ENCODE measurements around the gene MINDY4B. TPM values are rescaled to one million over a fixed set of nuclear protein-coding genes. Genes with fewer than 3 reads are reported as not detected.

The MINDY4B gene
- total and polyA plus RNA-seq, 2 of the 8 experiments (the other 6 are each of a cell fraction or from before 2014, with no cell fraction given), result not detected

- Histone ChIP-seq H2BK12ac (ENCODE audit: low read depth, low read length) (no peak overlapping the region), H3K9ac (replicated peaks in 1 of 4; ENCODE audit: extremely low read depth in 1 of 4, low read depth in 3 of 4, low read length in 3 of 4) (no peak overlapping the region), H4K8ac (ENCODE audit: extremely low read depth, insufficient read depth, low read length) (no peak overlapping the region), H2BK5ac (ENCODE audit: low read depth, low read length) (no peak overlapping the region), H4K5ac (ENCODE audit: insufficient read length, low read depth, low read length) (no peak overlapping the region), H2BK120ac (replicated peaks; ENCODE audit: low read depth, low read length) (no peak overlapping the region), H3K23ac (ENCODE audit: insufficient read length) (no peak overlapping the region), H3K56ac (replicated peaks; ENCODE audit: insufficient read length, low read depth, low read length) (no peak overlapping the region), H3K79me2 (ENCODE audit: control insufficient read depth in 1 of 2, insufficient read depth in 2 of 2, low read length in 2 of 2) (no peaks in the 10 kb centered on the region), H2AFZ (ENCODE audit: low read length) (no peak overlapping the region), H3K23me2 (ENCODE audit: low read depth, low read length) (no peaks in the 10 kb centered on the region), H2BK20ac (ENCODE audit: low read length) (no peak overlapping the region), H3K27ac (ENCODE audit: low read depth, low read length) (no peak overlapping the region), H4K91ac (replicated peaks; ENCODE audit: insufficient read length, low read length) (no peak overlapping the region), H2AK5ac (ENCODE audit: low read depth, low read length) (no peak overlapping the region), H3K18ac (ENCODE audit: extremely low read depth, low read length) (no peak overlapping the region), H3K4me2 (ENCODE audit: insufficient read depth in 1 of 2, low read depth in 2 of 2, low read length in 2 of 2) (no peak overlapping the region), H3K4ac (replicated peaks; ENCODE audit: insufficient read length, low read depth, low read length) (no peak overlapping the region), H3K79me1 (ENCODE audit: low read depth, low read length) (no peaks in the 10 kb centered on the region), H4K20me1 (replicated peaks in 1 of 2; ENCODE audit: control insufficient read depth in 1 of 2, insufficient read depth in 2 of 2, low read length in 2 of 2) (no peaks in the 10 kb centered on the region), H3K14ac (ENCODE audit: insufficient read length) (no peak overlapping the region), H2BK15ac (ENCODE audit: low read length) (no peak overlapping the region), H3K4me1 (replicated peaks in 1 of 4; ENCODE audit: control insufficient read depth in 3 of 4, insufficient read depth in 4 of 4, low read length in 3 of 4) (no peaks in the 10 kb centered on the region; a peak in 1 of 7 replicates), H3K27me3 (replicated peaks in 1 of 4; ENCODE audit: control insufficient read depth in 3 of 4, extremely low read depth in 1 of 4, insufficient read depth in 3 of 4, low read length in 3 of 4) (no peaks in the 10 kb centered on the region; a peak in 1 of 7 replicates), H3K36me3 (ENCODE audit: control insufficient read depth in 2 of 4, insufficient read depth in 4 of 4, low read length in 3 of 4) (no peaks in the 10 kb centered on the region), H3K4me3 (ENCODE audit: extremely low read depth in 1 of 4, insufficient read depth in 2 of 4, low read depth in 3 of 4, low read length in 4 of 4) (no peak overlapping the region), H3K9me3 (ENCODE audit: insufficient read depth in 2 of 2, low read depth in 1 of 2, low read length in 1 of 2) (no peaks in the 10 kb centered on the region)
- WGBS, 2 experiments (ENCODE audit: extremely low coverage in 1 of 2, insufficient coverage in 1 of 2, insufficient read length in 1 of 2, insufficient replicate concordance in 2 of 2, low coverage in 1 of 2, low lambda C conversion rate in 2 of 2, missing lambda C conversion rate in 1 of 2), result 87% methylated on average over 7 of the region's 7 CpGs; no CpG with 5 or more reads in 1 of the 2 experiments
- ChIA-PET CTCF (ENCODE audit: partially characterized antibody) (interaction anchor here (0.7 to 8.7 kb wide), 8 partner anchors 11 to 54 kb away, joined by 4 to 104 read pairs (median 4); no protein-coding TSS in a partner anchor), POLR2A (ENCODE audit: partially characterized antibody) (no interaction called here)
- DNase-seq (ENCODE audit: low read depth in 1 of 2, low spot score in 2 of 2) (no peak), FAIRE-seq (no peak)
- TF ChIP-seq E2F6 (IDR thresholded peaks at IDR 0.05), result no peak
- no peak for TF ChIP-seq CREB1 (IDR thresholded peaks at IDR 0.05)
- TF ChIP-seq RNF2 (IDR thresholded peaks at IDR 0.05; ENCODE audit: borderline replicate concordance, low read depth, low read length, missing control alignments, poor library complexity, severe bottlenecking), result no peak
- TF ChIP-seq KDM1A (IDR thresholded peaks at IDR 0.05; ENCODE audit: borderline replicate concordance, low read length), result no peak
- no peak for TF ChIP-seq BRCA1 (IDR thresholded peaks at IDR 0.05; ENCODE audit: low read depth, low read length)
- no peak for TF ChIP-seq ZNF274 (IDR thresholded peaks at IDR 0.05; ENCODE audit: borderline replicate concordance, extremely low read depth, low read length)
- TF ChIP-seq CEBPB (IDR thresholded peaks at IDR 0.05; ENCODE audit: low read depth, low read length), result no peak
- no peak for TF ChIP-seq SP2 (IDR thresholded peaks at IDR 0.05; ENCODE audit: low read length)
- no peak for TF ChIP-seq CTBP2 (IDR thresholded peaks at IDR 0.05; ENCODE audit: borderline replicate concordance, insufficient read depth, insufficient read length, low read length)
- no peak for TF ChIP-seq GTF2F1 (IDR thresholded peaks at IDR 0.05; ENCODE audit: borderline replicate concordance, low read depth, low read length)
- no peak for TF ChIP-seq CBX5 (IDR thresholded peaks at IDR 0.05; ENCODE audit: low read depth, low read length)
- no peak for TF ChIP-seq MAX (IDR thresholded peaks at IDR 0.05)
- TF ChIP-seq JUND (IDR thresholded peaks at IDR 0.05; ENCODE audit: low read length), result no peak
Observed at GRCh38 chr3:150825916-150826377, 79.3 kb downstream of the MINDY4B start.

All from H1 (cell line).